CD4-positive, alpha-beta T cell treated with Interleukin-10 for 1 hour (primary cell): ENCODE results near the gene SCD5.

Experiments
- DNase-seq: peaks from one replicate; pipeline ENCODE4 v3.0.0-alpha.2; 2020

Gene SCD5

GRCh38 chr4:82718162-82718940, 80.2 kb downstream of the SCD5 start:
- no peak for DNase-seq

DNA sequence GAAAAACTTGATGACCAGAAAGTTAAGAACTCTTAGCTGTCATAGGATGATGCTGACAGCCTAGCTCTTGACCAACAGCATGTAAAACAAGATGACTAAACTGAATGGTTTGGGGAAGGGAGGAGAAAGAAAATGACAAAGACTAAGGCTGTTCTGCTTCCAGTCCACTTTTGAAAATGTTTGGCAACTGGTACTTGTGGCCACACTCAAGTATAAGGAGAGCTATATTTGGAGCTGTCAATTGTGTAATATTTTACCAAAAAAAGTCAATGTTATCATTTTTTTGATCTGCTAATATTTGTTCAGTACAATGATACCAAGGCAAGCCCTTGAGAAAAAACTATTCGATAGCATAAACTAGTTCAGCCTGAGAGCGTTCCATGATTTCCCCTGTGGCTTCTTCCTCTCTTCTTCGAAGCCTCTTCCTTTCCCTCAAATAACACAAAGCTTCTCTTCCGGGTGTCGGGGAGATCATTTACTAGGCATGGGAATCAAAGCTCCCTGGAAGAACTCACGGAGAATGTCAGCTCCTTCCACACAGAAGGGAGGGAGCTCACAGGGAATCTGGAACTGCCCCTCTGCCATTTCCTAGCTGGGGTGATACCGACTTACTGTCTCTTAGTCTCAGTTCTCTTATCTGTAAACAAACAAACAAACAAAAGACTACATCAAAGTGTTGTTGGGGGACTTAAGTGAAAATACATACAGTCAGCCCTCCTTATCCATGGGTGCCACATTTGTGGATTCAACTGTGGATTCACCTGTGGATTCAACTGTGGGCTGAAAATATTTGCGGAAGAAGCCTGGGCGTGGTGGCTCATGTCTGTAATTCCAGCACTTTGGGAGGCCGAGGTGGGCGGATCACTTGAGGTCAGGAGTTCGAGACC, 82.6 kb downstream of the SCD5 start:
- no peak for DNase-seq

DNA sequence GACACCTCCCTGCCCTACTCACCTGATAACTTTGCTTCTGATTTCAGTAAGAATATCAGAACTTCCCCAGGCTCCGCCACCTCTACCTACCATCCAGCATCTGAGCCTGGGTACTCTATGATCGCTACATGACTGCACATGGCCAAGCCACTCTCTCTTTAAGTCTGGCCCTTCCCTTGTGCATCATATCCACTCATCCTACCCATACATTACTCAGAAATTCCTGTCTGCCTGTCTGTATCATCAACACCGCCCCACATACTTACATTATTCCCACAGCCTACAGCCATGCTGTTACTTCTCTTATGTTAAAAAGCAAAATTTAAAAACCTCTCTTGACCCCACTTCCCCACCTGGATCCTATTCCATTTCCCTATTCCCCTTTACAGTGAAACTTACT, 84.7 kb downstream of the SCD5 start:
- DNase-seq: no peak

- DNase-seq: no peak
Observed at GRCh38 chr4:82712561-82712960, 86.0 kb downstream of the SCD5 start.

- DNase-seq: no peak
Observed at GRCh38 chr4:82711158-82711785, 87.3 kb downstream of the SCD5 start.

- DNase-seq: no peak
Observed at GRCh38 chr4:82710197-82710929, 88.2 kb downstream of the SCD5 start.

GRCh38 chr4:82708982-82709381, 89.6 kb downstream of the SCD5 start:
- no peak for DNase-seq

DNA sequence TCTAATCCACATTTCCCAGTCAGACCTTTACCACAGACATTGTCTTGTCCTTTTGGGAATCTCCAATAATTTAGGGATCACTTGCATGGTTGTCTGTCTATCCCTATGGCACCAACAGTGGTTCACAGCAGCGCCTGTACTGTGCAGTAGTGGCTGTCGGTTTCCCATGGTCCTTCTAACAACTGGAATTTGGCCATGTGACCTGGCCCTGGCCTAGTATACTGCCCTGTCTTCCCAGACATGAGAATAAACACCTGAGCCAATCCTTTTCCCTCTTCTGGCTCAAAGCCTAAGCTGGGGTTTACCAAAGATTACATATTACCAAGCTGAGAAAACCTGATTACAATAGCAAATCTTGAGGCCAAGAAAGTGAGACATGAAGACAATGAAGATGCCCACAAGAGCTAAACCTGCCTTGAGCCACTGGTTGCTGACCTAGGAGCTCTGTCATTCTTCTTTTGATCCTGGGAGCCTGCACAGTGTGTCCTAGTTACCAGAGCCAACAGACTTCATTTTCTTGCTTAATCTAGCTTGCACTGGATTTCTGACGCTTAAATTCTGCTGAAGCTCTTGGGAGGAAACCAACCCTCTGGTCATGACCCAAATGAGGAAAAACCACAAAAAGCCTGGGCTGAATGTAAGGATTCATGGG, 92.1 kb downstream of the SCD5 start:
- no peak for DNase-seq

DNA sequence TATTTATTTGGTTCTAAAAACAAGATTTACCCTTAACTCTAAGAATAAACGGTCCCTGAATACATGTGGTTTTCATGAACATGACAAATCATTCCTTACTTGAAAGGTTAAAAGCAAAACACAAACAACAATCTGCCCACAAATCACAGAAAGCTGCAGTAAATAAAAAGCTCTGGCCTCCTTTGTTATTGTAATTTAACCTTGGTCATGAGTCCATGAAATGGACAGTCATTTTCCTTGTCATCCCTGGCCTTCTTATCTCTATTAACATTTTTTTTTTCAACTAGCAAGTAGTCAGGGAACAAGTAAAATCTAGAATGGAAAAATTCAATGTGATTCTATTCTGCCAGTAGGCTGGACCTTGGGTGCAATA, 92.7 kb downstream of the SCD5 start:
- DNase-seq: no peak

DNA sequence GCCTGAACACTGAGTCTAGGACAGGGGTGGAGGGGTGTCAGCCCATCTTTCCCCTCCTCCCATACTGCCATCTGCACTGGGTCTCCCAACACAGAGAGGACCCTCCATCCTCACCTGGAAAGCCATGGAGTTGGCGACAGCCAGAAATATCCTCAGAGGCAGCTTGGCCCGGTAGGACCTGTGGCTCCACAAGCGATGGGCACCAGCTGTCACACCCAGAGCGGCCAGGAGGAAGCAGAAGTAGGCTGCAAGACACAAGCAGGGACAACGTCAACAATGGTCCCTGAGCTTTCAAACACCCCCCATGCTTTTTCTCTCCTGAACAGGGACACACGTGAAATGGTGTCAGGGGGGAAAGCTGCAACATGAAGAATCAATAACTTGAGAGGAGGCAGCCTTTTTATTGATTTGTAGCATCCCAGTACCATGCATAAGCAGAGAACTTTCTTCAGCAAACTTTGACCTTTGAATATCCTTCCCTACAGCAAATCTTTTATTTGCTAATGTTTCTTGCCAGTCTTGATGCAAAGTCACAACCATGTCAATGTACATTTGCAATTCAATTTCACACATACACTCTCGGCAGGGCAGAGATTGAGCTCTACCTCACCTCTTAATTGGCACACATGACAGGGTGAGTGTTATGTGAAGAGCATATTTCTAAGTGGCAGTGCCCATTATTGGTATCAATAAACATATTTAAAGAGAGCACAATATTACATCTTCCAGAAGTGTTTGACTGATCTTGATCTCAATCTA, 93.2 kb downstream of the SCD5 start:
- DNase-seq: no peak

DNA sequence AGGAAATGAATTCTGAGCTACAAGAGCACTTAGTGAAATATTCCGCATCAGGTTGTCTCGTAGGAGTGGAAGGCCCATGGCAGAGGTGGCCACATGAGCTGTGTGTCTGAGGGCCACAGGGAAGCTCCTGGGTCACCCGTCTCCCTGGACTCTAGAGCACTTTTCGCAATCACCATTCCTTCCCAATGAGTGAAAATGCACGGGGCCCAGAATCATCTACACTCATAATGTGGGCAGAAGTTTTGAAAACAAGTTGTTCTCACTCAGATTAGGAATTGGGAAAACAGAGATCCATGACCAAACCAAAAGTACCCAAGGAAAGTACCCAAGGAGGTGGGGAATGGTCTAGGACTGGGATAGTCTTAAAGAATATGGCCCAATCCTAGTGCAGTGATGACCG, 94.4 kb downstream of the SCD5 start:
- no peak for DNase-seq

- DNase-seq: no peak
Observed at GRCh38 chr4:82698412-82698811, 100.2 kb downstream of the SCD5 start.

GRCh38 chr4:82697561-82697960, 101.0 kb downstream of the SCD5 start:
- no peak for DNase-seq

DNA sequence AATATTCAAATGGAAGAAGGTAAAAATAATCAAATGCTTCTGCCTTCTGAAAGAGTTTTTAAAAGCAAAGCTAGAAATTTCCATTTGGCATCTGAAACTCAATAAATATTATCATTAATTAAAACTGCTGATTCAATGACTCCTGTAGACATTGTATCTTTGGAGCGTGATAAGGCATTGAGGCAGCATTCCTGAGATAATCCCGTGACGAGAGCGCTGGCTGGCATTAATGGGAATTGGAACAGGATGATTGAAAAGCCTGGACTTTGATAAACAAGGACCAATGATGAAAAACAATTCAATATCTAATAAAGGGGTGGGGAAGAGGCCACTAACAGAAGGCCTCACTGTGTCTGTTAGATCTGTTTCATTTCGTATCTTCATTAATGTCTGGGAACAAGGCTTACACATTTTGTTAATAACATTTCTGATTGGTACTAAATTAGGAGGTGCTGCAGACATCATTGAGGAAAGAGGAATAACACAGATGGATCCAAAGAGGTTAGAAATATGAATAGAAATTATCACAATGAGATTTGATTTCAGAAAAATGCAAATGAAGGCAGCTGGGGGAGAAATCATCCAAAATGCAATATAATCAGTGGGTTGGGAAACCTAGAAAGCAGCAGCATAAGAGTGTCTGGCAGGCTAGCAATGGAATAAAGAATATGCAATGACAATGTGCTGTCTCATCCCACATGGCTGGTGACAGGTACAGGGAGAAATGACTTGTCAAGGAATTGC, 102.3 kb downstream of the SCD5 start:
- DNase-seq: no peak

GRCh38 chr4:82694892-82695291, 103.7 kb downstream of the SCD5 start:
- DNase-seq: no peak

DNA sequence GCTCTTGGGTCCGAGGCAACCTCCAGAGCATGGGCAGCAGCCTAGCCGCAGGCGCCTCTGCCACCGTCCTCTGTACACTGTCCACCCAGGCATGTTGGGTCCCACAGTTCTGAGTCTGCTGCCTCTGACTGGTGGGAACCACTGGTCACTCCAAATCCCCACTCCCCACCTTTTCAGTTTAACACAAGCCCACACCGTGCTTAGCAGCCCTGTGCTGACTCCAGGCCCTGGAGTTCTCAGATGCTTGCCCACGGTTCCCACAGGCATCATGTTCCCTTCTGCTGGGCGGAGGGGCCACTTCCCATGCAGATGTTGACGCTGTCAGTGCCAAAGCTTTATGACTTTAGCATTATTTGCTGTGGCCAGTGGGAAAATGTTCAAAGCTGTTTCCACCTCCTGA, 104.5 kb downstream of the SCD5 start:
- no peak for DNase-seq

- DNase-seq: no peak
Observed at GRCh38 chr4:82692101-82692780, 106.4 kb downstream of the SCD5 start.

DNA sequence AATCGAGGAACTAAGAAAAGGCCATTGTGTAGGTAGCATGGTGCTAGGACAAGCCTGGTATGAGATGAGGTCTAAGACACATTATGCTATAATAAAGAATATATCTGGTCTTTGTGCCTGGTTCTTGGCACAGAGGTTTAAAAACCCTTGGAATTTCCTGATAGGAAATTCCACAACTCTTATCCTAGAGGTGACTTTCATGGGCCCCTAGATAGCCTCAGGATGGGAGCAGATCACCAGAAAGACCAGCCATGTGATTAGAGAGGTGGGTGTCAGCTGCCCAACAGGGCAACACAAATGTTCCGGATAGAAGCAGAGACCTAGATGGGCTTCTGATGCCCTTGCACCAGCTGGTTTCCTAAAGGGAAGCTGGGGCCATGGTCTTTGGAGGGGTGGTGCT, 107.2 kb downstream of the SCD5 start:
- no peak for DNase-seq

- no peak for DNase-seq
Observed at GRCh38 chr4:82688091-82688795, 110.4 kb downstream of the SCD5 start.

GRCh38 chr4:82687531-82687930, 111.1 kb downstream of the SCD5 start:
- DNase-seq: no peak
